ENCODE measurements around the gene GADD45GIP1. TPM values are rescaled to one million over a fixed set of nuclear protein-coding genes. Genes with fewer than 3 reads are reported as not detected.
"Not testable (repeated sequence)": the region's sequence is repeated elsewhere in the genome, so short reads cannot be mapped to it uniquely, and the experiment has no call there.

Gene GADD45GIP1
- total RNA-seq, 1 donor from 2014 or later, result 20.8 TPM

GRCh38 chr19:12924621-12925310 is 32.3 kb downstream of the GADD45GIP1 start:
- peak overlapping the region; percentile 56 for H3K4me3 Mint-ChIP-seq (ENCODE audit: unreplicated experiment)
- H3K27ac Mint-ChIP-seq (ENCODE audit: unreplicated experiment), result no peak overlapping the region
- no peaks in the 10 kb centered on the region for H3K9me3 Mint-ChIP-seq (ENCODE audit: unreplicated experiment)
- TF ChIP-seq, protein P1, sequence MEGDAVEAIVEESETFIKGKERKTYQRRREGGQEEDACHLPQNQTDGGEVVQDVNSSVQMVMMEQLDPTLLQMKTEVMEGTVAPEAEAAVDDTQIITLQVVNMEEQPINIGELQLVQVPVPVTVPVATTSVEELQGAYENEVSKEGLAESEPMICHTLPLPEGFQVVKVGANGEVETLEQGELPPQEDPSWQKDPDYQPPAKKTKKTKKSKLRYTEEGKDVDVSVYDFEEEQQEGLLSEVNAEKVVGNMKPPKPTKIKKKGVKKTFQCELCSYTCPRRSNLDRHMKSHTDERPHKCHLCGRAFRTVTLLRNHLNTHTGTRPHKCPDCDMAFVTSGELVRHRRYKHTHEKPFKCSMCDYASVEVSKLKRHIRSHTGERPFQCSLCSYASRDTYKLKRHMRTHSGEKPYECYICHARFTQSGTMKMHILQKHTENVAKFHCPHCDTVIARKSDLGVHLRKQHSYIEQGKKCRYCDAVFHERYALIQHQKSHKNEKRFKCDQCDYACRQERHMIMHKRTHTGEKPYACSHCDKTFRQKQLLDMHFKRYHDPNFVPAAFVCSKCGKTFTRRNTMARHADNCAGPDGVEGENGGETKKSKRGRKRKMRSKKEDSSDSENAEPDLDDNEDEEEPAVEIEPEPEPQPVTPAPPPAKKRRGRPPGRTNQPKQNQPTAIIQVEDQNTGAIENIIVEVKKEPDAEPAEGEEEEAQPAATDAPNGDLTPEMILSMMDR (IDR thresholded peaks at IDR 0.05; ENCODE audit: unreplicated experiment), result no peak
- DNase-seq (ENCODE audit: low spot score), result no peak
- no peaks in the 10 kb centered on the region for H3K4me1 Mint-ChIP-seq (ENCODE audit: unreplicated experiment)
- peaks cover 40% of the 10 kb centered on the region for H3K36me3 Mint-ChIP-seq (ENCODE audit: low read depth, unreplicated experiment)
- H3K27me3 Mint-ChIP-seq (ENCODE audit: unreplicated experiment), result peaks cover 10% of the 10 kb centered on the region

DNA sequence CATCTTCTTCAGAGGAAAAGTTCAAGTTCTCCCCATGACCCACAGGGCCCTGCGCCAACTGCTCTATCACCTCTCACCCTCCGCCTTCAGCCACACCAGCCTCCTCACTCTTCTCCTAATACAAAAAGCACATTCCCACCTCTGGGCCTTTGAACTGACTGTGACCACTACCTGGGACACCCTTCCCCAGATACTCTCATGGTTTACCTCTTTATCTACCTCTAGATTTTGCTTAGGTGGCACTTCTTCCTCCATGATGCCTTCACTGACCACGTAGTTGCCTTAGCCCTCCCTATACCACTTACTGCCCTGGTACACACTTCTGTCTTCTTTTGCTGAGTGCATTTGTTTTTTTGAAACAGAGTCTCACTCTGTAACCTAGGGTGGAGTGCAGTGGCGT is 34.1 kb downstream of the GADD45GIP1 start:
- peak overlapping the region; percentile 83 for H3K4me3 Mint-ChIP-seq (ENCODE audit: unreplicated experiment)
- H3K27ac Mint-ChIP-seq (ENCODE audit: unreplicated experiment), result peak overlapping the region; percentile 17
- H3K27me3 Mint-ChIP-seq (ENCODE audit: unreplicated experiment), result peaks cover 11% of the 10 kb centered on the region
- TF ChIP-seq, protein P1 (IDR thresholded peaks at IDR 0.05; ENCODE audit: unreplicated experiment), result no peak
- H3K36me3 Mint-ChIP-seq (ENCODE audit: low read depth, unreplicated experiment), result peaks cover 31% of the 10 kb centered on the region
- DNase-seq (ENCODE audit: low spot score), result no peak
- H3K4me1 Mint-ChIP-seq (ENCODE audit: unreplicated experiment), result no peaks in the 10 kb centered on the region
- no peaks in the 10 kb centered on the region for H3K9me3 Mint-ChIP-seq (ENCODE audit: unreplicated experiment)

- no peak overlapping the region for H3K4me3 Mint-ChIP-seq (ENCODE audit: unreplicated experiment)
- H3K27me3 Mint-ChIP-seq (ENCODE audit: unreplicated experiment), result peaks cover 9% of the 10 kb centered on the region
- H3K36me3 Mint-ChIP-seq (ENCODE audit: low read depth, unreplicated experiment), result peaks cover 22% of the 10 kb centered on the region
- H3K9me3 Mint-ChIP-seq (ENCODE audit: unreplicated experiment), result no peaks in the 10 kb centered on the region
- H3K27ac Mint-ChIP-seq (ENCODE audit: unreplicated experiment), result no peak overlapping the region
- no peak for DNase-seq (ENCODE audit: low spot score)
- TF ChIP-seq, protein P1 (IDR thresholded peaks at IDR 0.05; ENCODE audit: unreplicated experiment), result no peak
- no peaks in the 10 kb centered on the region for H3K4me1 Mint-ChIP-seq (ENCODE audit: unreplicated experiment)
Measured at GRCh38 chr19:12921047-12921446, 36.0 kb downstream of the GADD45GIP1 start.

- Mint-ChIP-seq H3K27ac (ENCODE audit: unreplicated experiment) (no peak overlapping the region), H3K4me1 (ENCODE audit: unreplicated experiment) (peaks cover 10% of the 10 kb centered on the region), H3K36me3 (ENCODE audit: low read depth, unreplicated experiment) (peaks cover 6% of the 10 kb centered on the region), H3K27me3 (ENCODE audit: unreplicated experiment) (peaks cover 10% of the 10 kb centered on the region), H3K9me3 (ENCODE audit: unreplicated experiment) (no peaks in the 10 kb centered on the region), H3K4me3 (ENCODE audit: unreplicated experiment) (peak overlapping the region; percentile 37)
- TF ChIP-seq, protein P1 (IDR thresholded peaks at IDR 0.05; ENCODE audit: unreplicated experiment), result no peak
- no peak for DNase-seq (ENCODE audit: low spot score)
Measured at GRCh38 chr19:12918253-12918652, 38.8 kb downstream of the GADD45GIP1 start.

- DNase-seq (ENCODE audit: low spot score); H3K9me3 Mint-ChIP-seq (ENCODE audit: unreplicated experiment); H3K4me3 Mint-ChIP-seq (ENCODE audit: unreplicated experiment); H3K27ac Mint-ChIP-seq (ENCODE audit: unreplicated experiment); H3K36me3 Mint-ChIP-seq (ENCODE audit: low read depth, unreplicated experiment); H3K27me3 Mint-ChIP-seq (ENCODE audit: unreplicated experiment): not testable (repeated sequence)
- peaks cover 16% of the 10 kb centered on the region for H3K4me1 Mint-ChIP-seq (ENCODE audit: unreplicated experiment)
Measured at GRCh38 chr19:12915860-12916259, 41.2 kb downstream of the GADD45GIP1 start.
